ENCODE data around the gene TSPAN4. TPM values are rescaled to one million over a fixed set of nuclear protein-coding genes. Genes with fewer than 3 reads are reported as not detected.
A peak's percentile ranks its signal among the peaks of the same experiment; 100 is the strongest.

Gene TSPAN4
- total RNA-seq, 2 donors from 2014 or later, result 75.7 to 97.3 TPM

DNA sequence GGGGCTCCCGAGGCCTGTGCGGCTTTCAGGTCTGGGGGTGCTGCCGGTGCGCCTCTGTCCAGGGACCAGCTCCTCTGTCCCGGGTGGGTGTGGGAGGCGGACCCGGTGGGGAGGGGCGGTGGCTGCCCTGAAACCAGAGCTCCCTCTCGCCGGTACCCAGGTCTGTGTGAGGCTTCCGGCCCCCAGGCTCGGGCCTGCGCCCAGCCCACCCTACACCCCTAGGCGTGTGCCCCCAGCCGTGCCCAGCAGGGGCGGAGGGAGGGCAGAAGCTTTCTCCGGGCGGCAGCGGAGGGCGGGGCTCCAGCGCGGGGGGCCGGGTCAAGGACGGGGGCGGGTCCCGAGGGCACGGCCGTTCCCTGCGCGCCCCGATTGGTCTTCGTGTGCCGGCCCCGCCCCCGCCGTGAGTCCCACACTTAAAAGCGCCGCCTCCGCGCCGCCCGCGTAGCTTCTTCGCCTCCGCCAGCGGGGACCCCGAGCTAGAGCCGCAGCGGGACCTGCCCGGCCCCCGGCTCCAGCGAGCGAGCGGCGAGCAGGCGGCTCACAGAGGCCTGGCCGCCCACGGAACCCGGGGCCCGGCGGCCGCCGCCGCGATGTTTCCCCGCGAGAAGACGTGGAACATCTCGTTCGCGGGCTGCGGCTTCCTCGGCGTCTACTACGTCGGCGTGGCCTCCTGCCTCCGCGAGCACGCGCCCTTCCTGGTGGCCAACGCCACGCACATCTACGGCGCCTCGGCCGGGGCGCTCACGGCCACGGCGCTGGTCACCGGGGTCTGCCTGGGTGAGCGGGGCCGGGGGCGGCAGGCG is 23.3 kb upstream of the TSPAN4 start:
- peak; percentile 97 for DNase-seq (ENCODE audit: low spot score)
- intact Hi-C loops (cut with DNase I), result loop anchor here in 1 of 2 donors (5.0 kb wide), 1 partner anchor 1008 kb away; no protein-coding TSS in a partner anchor

DNA sequence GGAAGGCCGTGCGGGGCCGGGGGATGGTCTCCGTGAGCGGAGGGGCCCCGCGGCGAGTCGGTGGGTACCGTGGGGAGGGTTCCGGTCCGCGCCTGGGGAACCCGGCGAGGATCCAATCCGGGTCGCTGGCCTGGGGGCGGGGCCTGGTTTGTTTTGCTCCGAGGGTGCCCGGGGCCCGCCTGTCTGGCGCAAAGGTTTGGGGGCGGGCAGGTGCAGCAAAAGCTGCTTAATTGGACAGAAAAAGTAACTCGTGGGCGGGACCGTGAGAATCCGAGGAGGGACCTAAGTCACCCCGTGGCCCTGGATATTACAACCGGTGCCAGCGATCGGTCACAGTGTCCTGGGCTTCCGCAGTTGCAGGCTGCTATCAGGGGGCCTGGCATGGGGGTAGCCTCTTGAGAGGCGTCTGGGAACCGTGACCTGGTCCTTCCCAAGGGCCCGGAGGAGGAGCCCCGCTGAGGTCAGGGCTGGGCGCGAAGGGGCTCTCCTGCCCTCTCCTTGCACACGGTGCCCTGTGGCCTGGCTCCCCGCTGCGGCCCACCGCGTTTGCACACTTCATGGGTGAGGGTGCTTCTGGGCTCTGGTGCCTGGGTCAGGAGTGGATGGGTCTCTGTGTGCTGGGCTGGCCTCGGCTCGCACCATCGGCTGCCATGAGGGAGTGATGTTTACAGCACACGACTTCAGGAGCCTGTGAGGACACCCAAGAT is 22.6 kb upstream of the TSPAN4 start:
- intact Hi-C loops (cut with DNase I), result loop anchor here in 1 of 2 donors (5.0 kb wide), 1 partner anchor 1007 kb away; no protein-coding TSS in a partner anchor
- DNase-seq (ENCODE audit: low spot score), result peak; percentile 96

DNA sequence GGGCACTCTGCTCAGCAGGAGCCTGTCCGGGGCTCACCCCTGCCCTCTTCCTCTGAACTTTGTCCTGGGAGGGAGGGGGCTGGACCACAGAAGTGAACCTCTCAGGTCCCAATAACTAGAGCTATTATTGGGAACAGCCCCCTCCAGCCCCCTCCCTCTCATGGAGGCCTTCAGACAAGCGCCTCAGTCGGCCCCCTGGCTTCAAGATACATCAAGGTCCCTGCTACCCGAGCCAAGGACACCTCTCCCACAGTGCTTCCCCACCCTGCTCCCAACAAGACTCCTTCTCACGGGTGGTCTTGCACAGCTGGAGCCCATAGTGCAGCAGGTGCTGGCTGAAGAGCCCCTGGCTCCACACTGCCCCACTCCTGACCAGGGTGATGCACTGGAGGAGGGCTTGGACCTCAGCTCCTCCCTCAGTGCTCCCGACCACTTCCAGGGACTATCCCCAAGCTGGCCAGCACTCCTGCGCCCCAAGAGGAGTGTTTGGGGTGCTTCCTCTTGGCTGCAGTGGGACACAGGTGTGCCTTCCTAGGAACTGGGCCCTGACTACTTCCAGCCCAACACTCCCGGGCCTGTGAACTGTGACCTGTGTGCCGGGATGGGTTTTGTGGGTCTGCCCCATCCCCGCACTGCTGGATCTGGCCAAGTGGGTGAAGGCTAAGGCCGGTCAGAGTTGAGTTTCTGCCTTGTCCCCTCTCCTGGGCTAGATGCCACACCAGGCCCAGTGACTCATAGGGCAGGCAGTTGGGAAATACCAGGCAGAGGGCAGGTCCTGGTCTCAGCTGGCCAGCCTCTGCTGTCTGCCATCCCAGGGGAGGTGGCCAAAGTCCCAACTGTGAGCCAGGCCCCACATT is 21.8 kb upstream of the TSPAN4 start:
- DNase-seq (ENCODE audit: low spot score), result peak; percentile 93
- intact Hi-C loops (cut with DNase I), result no loop called here

DNA sequence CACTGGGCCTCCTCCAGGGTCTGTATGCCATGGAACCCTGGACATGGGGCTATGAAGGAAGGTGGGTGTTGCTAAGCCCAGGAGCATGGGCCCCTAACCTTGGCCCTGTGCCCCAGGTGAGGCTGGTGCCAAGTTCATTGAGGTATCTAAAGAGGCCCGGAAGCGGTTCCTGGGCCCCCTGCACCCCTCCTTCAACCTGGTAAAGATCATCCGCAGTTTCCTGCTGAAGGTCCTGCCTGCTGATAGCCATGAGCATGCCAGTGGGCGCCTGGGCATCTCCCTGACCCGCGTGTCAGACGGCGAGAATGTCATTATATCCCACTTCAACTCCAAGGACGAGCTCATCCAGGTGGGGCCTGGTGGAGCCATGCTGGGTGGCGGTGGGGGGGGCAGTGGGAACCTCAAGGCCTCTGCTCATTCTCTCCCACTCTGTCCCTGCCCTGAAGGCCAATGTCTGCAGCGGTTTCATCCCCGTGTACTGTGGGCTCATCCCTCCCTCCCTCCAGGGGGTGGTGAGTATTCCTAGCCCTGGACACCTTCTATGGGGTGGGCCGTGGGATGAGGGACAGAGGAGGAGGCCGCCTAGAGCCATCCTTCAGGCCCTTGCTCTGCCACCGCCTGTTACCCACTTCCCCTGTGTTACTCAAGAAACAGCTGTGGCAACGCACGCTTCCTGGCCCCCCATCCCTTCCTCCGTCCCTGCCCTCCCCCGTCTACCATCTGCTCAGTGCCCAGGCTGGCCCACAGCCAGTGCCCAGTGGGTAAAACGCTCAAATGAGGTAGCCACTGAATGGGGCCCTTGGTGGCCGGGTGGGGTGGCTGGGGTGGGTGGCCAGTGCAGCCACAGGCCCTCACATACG is 20.9 kb upstream of the TSPAN4 start:
- intact Hi-C loops (cut with DNase I), result no loop called here
- peak; percentile 91 for DNase-seq (ENCODE audit: low spot score)

DNA sequence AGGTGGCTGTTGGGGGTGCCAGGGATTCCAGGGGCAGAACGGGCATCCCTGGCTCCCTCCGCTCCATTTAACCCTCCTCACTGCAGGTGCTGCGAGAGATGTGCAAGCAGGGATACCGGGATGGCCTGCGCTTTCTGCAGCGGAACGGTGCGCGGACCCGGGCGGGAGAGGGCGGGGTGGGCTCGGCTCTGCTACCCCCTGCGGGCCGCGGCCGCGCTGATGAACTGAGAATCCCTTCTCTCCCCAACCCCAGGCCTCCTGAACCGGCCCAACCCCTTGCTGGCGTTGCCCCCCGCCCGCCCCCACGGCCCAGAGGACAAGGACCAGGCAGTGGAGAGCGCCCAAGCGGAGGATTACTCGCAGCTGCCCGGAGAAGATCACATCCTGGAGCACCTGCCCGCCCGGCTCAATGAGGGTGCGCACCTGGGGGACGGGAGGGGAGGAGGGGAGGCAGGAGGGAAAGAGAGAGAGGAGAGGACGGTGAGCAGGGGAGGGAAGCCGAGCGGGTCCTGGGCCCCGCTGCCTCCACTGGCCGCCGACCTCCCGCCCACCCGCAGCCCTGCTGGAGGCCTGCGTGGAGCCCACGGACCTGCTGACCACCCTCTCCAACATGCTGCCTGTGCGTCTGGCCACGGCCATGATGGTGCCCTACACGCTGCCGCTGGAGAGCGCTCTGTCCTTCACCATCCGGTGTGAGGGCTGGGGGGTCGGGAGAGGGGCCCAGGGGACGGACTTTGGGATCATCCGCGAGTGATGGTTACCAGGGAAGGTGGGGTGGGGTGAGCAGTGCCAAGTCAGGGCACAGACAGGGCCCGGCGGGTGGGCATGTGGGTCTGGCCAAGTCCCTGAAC is 19.0 kb upstream of the TSPAN4 start:
- DNase-seq (ENCODE audit: low spot score), result no peak
- intact Hi-C loops (cut with DNase I), result no loop called here

DNA sequence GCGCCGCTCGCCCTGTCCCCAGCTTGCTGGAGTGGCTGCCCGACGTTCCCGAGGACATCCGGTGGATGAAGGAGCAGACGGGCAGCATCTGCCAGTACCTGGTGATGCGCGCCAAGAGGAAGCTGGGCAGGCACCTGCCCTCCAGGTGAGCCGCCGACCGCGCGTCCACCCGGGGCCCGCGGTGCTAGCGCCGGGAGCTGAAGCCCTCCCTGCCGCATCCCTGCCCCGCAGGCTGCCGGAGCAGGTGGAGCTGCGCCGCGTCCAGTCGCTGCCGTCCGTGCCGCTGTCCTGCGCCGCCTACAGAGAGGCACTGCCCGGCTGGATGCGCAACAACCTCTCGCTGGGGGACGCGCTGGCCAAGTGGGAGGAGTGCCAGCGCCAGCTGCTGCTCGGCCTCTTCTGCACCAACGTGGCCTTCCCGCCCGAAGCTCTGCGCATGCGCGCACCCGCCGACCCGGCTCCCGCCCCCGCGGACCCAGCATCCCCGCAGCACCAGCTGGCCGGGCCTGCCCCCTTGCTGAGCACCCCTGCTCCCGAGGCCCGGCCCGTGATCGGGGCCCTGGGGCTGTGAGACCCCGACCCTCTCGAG is 18.3 kb upstream of the TSPAN4 start:
- intact Hi-C loops (cut with DNase I), result no loop called here
- no peak for DNase-seq (ENCODE audit: low spot score)

DNA sequence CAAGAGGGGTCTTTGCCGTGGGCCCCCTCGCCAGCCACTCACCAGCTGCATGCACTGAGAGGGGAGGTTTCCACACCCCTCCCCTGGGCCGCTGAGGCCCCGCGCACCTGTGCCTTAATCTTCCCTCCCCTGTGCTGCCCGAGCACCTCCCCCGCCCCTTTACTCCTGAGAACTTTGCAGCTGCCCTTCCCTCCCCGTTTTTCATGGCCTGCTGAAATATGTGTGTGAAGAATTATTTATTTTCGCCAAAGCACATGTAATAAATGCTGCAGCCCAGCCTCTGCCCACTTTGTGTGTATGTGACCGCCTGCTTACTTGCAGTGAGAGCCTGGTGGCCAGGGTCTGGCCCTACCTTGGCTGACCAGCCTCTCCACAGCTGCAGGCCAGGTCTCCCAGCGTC is 17.7 kb upstream of the TSPAN4 start:
- intact Hi-C loops (cut with DNase I), result no loop called here
- DNase-seq (ENCODE audit: low spot score), result no peak

DNA sequence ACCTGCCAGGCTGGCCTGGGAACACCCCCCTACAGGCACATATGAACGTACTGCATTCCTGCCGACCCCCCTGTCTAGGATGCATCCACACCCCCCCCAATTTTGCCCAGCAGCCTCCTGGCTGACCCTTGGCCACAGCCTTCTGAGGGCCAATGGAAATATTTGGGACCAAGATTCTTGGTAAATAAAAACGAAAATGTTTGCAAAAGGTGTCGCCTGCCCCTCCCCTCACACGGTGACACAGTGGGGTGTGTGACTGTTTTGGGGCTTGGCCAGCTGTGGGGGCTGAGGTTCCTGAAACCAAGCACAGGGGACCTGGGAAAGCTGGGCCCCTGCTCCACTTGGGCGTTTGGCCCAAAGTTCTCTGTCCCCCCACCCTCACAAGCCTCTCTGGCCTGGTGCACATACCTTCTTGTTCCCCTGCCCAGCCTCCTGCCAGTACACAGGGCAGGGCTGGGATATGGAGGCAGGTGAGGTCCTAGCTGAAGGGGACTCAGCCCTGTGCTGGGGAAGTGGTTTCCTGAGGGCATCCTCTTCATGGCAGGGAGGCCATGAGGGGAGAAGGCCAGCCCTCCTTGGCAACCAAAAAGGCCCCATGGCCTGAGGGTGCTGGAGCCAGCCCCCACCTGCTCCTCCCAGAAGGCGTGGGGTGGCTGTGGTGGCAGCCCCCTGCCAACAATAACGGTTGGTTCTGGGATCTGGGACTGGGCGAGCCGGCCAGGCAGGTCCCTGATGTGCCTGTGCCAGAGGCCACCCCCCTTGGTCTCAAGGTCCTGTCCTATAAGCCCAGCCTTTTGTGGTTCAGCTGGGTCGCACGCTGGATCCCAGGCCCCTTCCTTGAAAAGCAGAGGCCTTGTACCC is 17.1 kb upstream of the TSPAN4 start:
- intact Hi-C loops (cut with DNase I), result no loop called here
- peak; percentile 78 for DNase-seq (ENCODE audit: low spot score)

DNA sequence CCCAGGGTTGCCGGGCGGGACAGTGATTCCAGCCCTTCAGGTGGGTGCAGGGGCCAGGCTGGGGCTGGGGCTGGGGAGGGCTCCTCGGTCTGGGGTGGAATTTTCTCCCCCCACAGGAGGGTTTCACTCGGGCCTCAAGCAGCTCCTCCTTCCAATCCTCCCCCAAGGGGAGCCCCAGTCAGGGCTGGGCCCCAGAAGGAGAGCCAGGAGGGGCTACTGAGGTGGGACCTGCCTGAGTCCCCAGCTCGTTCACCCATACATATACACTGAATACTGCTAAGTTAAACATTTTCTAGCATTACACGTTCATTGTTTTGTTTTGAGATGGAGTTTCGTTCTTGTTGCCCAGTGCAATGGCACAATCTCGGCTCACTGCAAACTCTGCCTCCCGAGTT is 16.4 kb upstream of the TSPAN4 start:
- no peak for DNase-seq (ENCODE audit: low spot score)
- intact Hi-C loops (cut with DNase I), result no loop called here

DNA sequence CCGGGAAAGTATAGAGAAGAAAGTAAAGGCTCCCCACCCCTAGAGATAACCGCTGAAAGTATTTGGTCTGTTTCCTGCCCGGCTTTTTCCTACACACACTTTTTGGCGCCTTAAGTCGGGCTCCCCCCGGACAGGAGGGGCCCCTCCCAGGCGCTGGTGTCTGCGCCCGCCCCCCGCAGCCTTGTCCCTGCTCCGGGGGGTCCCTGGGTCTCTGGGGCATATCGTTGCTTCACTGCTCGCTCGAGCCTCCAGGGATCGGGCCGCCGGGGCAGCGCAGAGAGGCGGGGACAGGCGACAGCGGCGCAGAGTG is 15.9 kb upstream of the TSPAN4 start:
- intact Hi-C loops (cut with DNase I), result no loop called here
- DNase-seq (ENCODE audit: low spot score), result no peak

DNA sequence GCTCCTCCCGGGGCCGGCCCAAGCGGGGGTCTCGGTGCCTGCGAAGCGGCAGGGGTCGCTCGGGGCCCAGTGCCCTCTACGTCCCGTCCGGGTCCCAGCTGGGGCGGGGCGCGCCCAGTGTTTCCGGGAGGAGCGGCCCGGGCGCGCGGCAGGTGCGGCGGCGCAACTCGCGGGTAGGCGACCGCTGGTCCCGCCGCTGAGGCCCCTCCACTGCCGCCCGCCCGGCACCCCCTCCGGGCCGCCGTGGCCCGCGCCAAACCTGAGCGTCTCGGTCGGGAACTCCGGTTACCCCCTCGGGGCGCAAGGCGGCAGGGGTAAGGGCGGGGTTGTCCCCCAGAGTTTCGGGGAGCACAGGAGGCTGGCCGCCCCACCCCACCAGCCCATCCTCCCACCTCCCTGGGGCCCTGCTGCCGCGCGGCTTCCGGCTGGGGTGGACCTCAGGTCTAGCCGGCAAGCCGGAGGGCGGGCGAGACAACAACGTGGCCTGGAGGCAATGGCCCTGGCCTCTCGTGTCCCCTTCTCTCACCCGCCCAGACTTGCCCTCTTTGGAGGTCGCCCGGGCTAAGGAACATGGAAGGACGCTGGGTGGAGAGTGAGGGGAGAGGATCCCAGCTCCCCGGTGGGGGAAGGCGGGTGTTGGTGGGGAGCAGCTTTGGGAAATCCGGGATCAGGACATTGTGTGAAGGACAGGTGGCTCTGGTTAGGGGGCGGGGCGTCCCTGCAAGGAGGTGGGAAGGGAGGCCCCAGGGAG is 15.3 kb upstream of the TSPAN4 start:
- peak; percentile 85 for DNase-seq (ENCODE audit: low spot score)
- intact Hi-C loops (cut with DNase I), result no loop called here

DNA sequence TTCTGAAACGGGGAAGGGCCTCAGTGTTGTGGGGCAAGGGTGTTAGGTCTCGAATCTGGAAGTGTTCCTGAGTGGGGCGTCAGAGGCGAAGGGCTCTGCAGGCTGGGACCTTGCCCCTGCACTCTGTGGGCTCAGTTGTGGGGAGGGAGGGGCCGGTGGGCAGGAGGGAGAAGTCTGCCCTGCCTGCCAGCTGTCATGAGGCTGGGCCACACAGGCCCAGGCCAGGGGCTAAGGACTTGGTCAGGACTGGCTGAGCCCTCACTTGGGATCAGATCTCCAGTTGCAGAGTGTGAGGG is 14.8 kb upstream of the TSPAN4 start, which contains the start of gene CRACR2B:
TSS of gene CRACR2B (plus strand) at position 23 of the 296 bp plus-strand sequence. CDS start 689 bp downstream, outside the sequence.
- peak; percentile 82 for DNase-seq (ENCODE audit: low spot score)
- intact Hi-C loops (cut with DNase I), result no loop called here

DNA sequence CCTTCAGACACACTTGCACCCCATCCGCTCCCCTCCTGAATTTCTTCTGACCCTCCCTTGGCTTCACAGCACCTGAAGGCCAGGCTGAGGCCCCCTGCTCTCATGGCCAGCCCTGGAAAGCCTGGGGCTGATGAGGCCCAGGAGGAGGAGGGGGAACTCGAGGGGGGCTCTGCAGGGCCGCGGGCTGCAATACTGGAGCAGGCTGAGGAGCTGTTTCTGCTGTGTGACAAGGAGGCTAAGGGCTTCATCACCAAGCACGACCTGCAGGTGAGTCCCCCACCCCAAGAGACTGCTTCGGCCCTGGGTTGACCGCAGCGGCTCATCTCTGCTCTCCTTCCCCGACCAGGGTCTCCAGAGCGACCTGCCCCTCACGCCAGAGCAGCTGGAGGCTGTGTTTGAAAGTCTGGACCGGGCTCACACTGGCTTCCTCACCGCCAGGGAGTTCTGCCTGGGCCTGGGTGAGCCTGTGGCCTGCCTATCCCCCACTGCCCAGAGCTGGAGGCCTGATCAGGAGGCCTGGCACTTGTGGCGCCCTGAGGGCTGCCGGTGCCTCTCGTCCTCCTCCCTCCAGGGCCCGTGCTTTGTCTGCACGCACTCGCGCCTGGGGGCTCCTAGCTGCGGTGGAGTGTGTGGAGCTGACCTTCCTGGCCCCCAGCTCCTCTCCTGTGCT is 14.0 kb upstream of the TSPAN4 start:
- DNase-seq (ENCODE audit: low spot score), result no peak
- intact Hi-C loops (cut with DNase I), result no loop called here

DNA sequence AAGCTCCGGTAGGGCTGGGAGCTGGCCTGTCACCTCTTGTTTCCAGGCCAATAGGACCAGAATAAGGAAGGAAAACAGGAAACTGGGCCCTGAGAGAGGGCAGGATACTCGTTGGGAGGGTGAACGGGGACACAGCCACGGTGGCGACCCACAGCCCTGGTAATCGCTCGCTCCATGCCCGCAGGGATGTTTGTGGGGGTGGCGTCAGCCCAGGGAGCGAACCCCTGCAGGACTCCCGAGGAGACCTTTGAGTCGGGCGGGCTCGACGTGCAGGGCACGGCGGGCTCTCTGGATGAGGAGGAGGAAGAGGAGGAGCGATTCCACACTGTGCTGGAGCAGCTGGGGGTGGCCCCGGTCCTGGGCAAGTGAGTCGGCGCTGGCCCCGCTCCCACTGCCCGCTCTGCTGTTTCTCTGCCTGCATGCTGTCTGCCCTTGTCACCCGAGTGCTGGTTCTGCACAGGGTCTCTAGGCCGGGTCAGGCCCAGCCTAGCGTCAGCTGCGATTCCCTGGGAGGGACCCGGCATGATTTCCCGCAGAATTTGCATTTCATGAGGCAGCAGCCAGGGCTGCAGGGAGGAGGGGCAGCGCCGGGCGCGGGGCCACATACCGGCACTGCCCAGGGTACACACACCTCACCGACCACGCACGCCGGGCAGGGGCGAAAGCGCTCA is 13.3 kb upstream of the TSPAN4 start:
- no peak for DNase-seq (ENCODE audit: low spot score)
- intact Hi-C loops (cut with DNase I), result no loop called here

DNA sequence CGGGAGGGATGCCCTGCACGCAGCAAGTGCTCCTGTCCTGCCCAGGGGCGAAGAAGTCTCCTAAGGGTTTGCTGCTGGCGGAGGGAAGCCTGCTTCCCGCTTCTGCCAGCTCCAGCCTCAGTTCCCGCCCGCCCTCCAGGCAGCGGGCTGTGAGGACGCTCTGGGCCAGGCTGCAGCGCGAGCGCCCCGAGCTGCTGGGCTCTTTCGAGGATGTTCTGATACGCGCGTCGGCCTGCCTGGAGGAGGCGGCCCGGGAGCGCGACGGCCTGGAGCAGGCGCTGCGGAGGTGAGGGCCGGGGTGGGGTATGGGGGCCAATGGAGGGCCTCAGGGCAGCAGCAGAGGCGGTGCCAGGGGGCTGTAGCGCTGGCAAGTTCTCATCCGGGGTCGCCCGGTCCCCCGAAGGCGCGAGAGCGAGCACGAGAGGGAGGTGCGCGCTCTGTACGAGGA is 12.8 kb upstream of the TSPAN4 start:
- intact Hi-C loops (cut with DNase I), result no loop called here

More for the DNA sequence above, 12.8 kb upstream of the TSPAN4 start:
- DNase-seq (ENCODE audit: low spot score), result no peak
